GM12892 (cell line): ENCODE data around the gene RAB11FIP5.
A peak's percentile ranks its signal among the peaks of the same experiment; 100 is the strongest.

ENCODE experiments used
- DNase-seq: peaks from one replicate; pipeline ENCODE4 v3.0.0; 2011; ENCODE audit not compliant: insufficient read length
- FAIRE-seq: peaks from 2 replicates; lab custom pipeline; 2011; peaks lifted over from hg19 to GRCh38; lab: Jason Lieb, UNC
- POLR2A ChIP-seq: IDR thresholded peaks from 2 replicates; pipeline ENCODE4 v1.6.1; 2011; ENCODE audit warnings: low read depth, low read length, control low read depth
- POLR2AphosphoS5 ChIP-seq: IDR thresholded peaks from 2 replicates; pipeline ENCODE4 v1.6.1; 2011; ENCODE audit warnings: low read depth, low read length, control low read depth
- TAF1 ChIP-seq: IDR thresholded peaks from 2 replicates; pipeline ENCODE4 v1.6.1; 2011; ENCODE audit warnings: low read depth, mild to moderate bottlenecking, control low read depth, low read length, borderline replicate concordance

The RAB11FIP5 gene

GRCh38 chr2:73053316-73054114, 59.2 kb downstream of the RAB11FIP5 start:
- TF ChIP-seq POLR2AphosphoS5 (no peak), POLR2A (no peak), TAF1 (no peak)

GRCh38 chr2:73050121-73050545, 62.6 kb downstream of the RAB11FIP5 start:
- peak; percentile 77 for FAIRE-seq
- DNase-seq, result no peak
- TF ChIP-seq TAF1 (no peak), POLR2AphosphoS5 (no peak)

More at GRCh38 chr2:73053316-73054114, 59.2 kb downstream of the RAB11FIP5 start:
- FAIRE-seq, result no peak
- no peak for DNase-seq

GRCh38 chr2:73043929-73044832, 68.6 kb downstream of the RAB11FIP5 start:
- DNase-seq (no peak), FAIRE-seq (no peak)
- no peak for TF ChIP-seq TAF1
- TF ChIP-seq POLR2A, result no peak
- TF ChIP-seq POLR2AphosphoS5, result no peak

DNA sequence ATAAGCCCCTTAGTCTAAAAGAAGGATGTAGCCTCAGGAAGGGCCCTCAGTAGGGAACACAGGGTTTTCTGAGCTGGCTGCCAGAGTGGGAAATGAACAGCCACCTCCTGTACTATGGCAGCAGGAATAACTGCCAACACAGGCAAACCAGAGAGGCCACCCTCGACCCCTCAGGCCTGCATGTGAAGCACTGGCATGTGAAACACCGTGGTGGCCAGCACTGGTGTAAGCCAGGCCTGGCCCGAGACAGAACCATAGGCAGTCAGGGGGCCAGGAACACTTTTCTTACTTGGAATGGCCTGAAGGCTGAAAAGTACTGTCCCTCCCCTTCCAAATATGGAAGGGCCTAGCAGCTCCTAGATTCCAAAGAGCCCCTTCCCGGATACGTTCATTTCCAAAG, 69.5 kb downstream of the RAB11FIP5 start:
- no peak for FAIRE-seq
- no peak for DNase-seq
- no peak for TF ChIP-seq POLR2A
- no peak for TF ChIP-seq TAF1
- no peak for TF ChIP-seq POLR2AphosphoS5

DNA sequence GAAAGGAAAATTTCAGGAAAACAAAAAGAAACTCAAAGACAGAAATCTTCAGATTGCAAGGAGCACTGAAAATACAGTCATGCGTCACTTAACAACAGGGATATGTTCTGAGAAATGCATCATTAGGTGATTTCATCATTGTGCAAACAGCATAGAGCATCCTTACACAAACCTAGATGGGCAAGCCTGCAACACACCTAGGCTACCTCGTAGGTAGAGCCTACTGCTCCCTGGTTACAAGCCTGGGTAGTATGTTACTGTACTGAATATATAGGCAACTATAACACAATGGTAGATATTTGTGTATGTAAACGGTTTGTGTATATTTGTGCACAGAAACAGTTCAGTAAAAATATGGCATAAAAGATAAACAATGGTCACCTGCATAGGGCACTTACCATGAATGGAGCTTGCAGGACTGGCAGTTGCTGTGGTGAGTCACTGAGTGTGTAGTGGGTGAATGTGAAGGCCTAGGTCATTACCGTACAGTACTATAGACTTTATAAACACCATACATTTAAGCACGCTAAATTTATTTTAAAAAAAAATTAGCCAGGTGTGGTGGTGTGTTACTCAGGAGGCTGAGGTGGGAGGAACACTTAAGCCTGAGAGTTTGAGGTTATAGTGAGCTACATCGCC, 74.7 kb downstream of the RAB11FIP5 start:
- FAIRE-seq, result no peak
- no peak for DNase-seq

DNA sequence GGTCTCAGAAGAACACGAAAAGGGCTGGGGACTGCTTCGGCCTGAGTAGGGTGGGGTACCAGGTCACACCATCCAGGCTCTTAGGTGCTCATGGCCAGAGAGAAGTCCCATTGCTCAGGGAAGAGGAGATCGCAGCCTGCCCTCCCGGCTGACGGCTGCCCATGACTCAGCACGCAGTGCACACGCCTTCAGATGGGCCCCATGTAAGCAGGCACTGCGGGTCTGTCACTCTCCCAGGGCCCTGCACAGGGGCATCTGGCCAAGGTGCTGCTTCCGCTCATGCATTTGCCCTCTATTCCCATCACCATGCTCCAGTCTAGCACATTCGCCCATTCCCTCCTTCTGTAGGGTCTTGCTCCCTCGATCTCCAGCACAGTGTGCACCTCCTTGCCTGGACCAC, 76.0 kb downstream of the RAB11FIP5 start:
- DNase-seq (no peak), FAIRE-seq (no peak)
- TF ChIP-seq POLR2A, result no peak
- TF ChIP-seq TAF1, result no peak
- no peak for TF ChIP-seq POLR2AphosphoS5

More for the DNA sequence above, 74.7 kb downstream of the RAB11FIP5 start:
- TF ChIP-seq TAF1 (no peak), POLR2AphosphoS5 (no peak)

GRCh38 chr2:73035899-73036711, 76.6 kb downstream of the RAB11FIP5 start:
- DNase-seq, result no peak
- TF ChIP-seq TAF1 (no peak), POLR2A (no peak), POLR2AphosphoS5 (no peak)
- no peak for FAIRE-seq

GRCh38 chr2:73034661-73035375, 77.9 kb downstream of the RAB11FIP5 start:
- DNase-seq (no peak), FAIRE-seq (no peak)
- TF ChIP-seq POLR2A, result no peak
- TF ChIP-seq POLR2AphosphoS5, result no peak
- no peak for TF ChIP-seq TAF1

DNA sequence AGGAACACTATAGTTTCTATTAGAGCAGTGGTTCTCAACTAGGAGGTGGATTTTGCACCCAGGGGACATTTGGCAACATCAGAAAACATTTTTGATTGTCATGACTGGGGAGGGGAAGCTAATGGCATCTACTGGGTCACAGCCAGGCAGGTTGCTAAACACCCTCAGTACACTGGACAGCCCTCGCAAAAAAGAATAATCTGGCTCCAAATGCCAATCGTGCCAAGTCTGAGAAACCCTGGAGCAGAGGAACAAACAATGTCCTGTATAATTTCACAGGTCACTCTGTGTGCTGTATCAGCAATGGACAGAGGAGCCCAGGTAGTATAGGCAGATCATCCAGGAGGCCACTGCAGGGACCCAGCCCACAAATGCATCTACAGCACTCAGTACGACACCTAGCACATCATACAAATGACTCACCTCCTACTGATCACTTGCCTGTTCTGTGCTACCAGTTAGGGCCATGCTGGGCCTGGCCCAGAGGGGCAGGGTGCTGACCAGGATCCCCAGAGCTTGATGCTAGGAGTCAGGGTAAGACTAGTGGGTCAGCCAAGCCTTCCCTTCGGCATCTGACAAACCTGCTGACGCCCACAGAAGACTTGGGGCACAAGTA, 78.9 kb downstream of the RAB11FIP5 start:
- FAIRE-seq (no peak), DNase-seq (no peak)
- TF ChIP-seq POLR2A (no peak), TAF1 (no peak), POLR2AphosphoS5 (no peak)

DNA sequence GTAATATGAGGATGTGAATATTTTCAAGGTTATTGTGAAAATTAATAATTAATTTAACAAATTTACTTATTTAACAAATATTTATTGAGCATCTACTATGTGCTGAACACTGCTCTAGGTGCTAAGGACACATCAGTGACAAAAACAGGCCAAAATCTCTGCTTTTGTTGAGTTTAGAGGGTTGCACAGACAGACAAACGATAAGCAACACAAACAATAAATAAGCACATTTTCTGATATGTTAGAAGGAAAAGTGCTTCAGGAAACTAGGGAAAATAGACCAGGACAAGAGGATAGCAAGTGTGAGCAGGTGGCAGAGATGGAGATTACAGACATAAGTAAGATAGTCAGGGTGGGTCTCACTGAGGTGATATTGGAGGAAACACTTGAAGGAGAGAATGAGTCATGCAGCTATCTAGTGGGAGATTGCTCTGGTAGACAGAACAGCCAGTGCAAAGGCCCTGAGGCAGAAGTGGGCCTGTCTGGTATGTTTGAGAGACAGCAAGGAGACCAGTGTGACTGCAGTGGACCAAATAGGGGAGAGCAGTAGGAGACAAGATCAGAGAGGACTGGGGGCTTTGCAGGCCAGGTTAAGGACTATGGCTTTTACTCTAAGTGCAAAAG, 79.5 kb downstream of the RAB11FIP5 start:
- FAIRE-seq (no peak), DNase-seq (no peak)
- TF ChIP-seq TAF1, result no peak
- TF ChIP-seq POLR2AphosphoS5, result no peak
- TF ChIP-seq POLR2A, result no peak
